Choroid plexus epithelial cell (primary cell): ENCODE data around the gene ACTBL2.

Experiments
- DNase-seq: peaks from one replicate; pipeline ENCODE4 v3.0.0-alpha.2; 2010; ENCODE audit warnings: low read depth
- H3K4me3 ChIP-seq: 2 replicates; pipeline ENCODE4 v1.5.1; 2011; ENCODE audit warnings: low read depth, mild to moderate bottlenecking, control low read depth, low read length, moderate library complexity
- TF ChIP-seq, protein P1 (sequence below): conservative IDR thresholded peaks from 2 replicates; pipeline ENCODE4 v1.5.1; 2011; ENCODE audit warnings: low read depth, mild to moderate bottlenecking, control low read depth, inconsistent platforms, low read length, moderate library complexity

The ACTBL2 gene

DNA sequence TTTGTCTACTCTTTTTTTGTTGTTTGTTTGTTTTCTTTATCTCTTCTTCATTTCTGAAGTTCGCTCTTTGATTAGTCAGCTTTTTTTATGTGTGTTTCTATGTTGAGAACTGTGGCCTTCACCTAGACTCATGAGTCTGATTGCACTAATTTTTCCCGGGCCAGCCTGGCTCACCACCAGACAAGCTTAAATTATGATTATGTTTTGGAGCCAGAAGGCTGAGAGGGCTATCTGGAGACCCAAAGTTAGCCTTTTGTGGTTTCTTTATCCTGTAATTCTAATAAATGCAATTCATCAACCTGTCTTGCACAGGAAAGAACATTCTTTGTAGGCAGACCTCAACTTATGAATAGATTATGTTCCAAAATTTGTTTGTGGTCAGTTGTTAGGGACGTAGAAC lies 20.8 kb upstream of the ACTBL2 start:
- H3K4me3 ChIP-seq, result no peak overlapping the region
- TF ChIP-seq, protein P1, sequence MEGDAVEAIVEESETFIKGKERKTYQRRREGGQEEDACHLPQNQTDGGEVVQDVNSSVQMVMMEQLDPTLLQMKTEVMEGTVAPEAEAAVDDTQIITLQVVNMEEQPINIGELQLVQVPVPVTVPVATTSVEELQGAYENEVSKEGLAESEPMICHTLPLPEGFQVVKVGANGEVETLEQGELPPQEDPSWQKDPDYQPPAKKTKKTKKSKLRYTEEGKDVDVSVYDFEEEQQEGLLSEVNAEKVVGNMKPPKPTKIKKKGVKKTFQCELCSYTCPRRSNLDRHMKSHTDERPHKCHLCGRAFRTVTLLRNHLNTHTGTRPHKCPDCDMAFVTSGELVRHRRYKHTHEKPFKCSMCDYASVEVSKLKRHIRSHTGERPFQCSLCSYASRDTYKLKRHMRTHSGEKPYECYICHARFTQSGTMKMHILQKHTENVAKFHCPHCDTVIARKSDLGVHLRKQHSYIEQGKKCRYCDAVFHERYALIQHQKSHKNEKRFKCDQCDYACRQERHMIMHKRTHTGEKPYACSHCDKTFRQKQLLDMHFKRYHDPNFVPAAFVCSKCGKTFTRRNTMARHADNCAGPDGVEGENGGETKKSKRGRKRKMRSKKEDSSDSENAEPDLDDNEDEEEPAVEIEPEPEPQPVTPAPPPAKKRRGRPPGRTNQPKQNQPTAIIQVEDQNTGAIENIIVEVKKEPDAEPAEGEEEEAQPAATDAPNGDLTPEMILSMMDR, result no peak
- no peak for DNase-seq

DNA sequence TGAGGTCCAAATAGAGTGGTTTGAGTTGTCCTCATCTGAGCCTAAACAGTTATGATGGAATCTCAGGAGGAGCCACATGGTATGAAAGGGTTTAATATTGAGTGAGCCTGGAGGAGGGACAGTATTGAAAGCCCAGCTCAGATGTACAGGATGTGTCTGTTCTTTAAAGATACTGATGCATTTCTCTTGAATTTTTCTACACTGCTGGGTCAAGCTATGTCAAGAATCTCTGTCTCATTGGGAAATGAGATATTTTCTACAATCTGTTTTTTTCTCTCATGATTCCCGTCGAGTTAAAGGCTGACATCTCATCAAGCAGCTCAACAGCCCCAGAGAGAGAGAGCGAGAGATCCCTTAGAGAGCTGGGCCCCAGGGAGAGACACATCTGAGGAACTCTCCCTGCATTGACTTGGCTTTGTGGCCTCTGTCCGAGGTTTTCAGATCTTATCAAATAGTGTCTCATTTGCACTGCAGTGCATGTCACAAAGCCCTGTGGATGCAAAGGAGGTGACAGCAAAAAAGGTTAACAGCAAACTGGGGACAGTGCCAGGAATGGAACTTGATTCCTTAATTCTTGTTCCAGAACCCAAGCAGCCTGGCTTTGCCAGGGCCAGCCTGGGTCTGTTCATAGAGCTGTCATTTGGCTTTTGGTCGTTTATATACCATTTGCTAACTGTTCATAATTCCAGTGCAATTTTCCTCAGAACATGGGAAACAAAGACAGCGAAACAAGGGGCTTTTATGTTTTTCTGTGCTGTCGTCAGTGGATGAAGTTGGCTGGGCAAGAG lies 19.0 kb upstream of the ACTBL2 start:
- no peak overlapping the region for H3K4me3 ChIP-seq
- TF ChIP-seq, protein P1, result no peak
- DNase-seq, result peak; percentile 75

DNA sequence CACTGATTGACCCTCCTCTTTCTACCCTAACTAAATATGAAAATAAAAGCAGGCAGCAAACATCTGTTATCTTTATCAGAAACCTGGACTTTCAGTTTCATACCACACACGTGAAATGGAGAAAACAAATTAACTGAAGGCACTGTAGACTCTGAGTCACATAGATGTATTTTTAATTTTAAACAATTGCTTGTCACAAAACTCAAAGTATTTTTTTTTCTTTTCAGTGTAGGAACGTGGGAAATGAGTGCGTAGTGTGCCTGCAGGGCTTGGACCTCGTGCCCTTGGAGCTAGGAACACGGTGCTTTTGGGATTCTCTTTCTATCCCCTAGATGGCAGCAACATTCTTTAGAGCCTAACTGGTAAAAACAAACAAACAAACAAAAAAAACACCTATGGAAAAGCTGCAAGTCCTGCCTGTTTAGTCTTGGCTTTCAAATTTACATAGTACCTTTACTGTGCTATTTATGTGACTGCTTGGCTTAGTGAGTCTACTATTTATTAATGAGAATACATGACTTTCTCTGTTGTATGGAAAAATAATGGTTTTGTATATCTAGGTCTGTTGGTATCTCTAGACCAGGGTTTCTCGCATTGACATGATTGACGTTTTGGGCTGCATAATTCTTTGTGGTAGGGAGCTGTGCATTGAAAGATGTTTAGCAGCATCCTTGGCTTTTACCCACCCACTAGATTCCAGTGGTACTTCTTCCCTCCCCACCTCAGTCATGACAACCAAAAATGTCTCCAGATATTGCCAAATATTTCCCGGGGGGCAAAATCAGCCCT lies 16.8 kb upstream of the ACTBL2 start:
- DNase-seq, result peak; percentile 87
- no peak overlapping the region for H3K4me3 ChIP-seq
- TF ChIP-seq, protein P1, result peak; percentile 85

DNA sequence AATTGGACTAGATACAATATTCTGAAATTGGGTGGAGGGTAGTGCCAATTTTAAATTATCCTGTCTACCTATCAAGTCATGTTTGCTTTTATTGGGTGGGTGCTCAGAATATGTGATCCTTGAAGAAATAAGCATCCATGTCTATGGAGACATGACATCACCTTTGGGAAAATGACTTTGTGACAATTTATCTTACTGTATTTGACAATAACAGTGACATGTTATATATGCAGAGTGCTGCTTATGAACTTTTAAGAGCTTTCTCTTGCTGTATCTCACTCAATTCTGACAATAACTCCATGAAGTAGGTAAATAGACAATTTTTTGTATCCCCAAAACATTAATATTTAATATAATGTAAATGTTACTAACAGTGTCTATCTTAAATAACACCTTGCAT lies 15.1 kb upstream of the ACTBL2 start:
- no peak overlapping the region for H3K4me3 ChIP-seq
- TF ChIP-seq, protein P1, result no peak
- DNase-seq, result no peak

DNA sequence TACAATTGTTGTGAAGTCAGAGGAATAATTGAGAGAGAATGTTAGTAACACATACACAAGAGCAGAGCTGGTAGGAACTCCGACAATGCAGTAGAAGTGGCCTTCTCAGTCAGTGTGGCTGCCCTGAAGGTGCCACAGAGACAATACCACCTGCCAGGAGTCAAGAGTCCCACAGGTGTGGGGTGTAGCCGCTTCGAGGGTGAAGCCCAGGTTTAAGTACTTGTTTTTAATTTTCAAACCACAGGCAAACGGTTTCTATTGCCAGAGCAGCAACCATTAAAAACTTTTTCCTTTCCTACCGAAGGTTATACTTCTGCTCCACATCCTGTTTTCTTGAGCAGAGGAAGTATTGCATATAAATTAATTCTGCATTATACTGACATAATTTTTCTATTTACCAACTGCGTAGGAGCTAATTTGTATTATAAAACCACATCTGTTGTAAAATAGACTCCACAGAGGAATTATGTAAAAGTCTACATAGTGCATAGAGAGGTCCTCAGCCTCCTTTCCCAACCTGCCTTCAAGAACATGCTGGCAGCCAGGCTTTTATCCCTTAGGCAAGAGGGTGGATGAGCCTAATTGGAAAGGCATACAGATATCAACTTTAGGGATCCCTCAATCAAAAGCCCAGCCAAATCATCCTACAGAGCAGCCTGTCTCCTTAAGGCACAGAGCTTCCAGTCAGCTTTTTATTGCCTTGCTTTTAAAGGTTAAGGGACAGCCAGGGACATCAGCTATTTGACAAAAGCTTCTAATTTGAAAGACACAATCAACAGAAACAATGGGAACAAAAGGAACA lies 12.9 kb upstream of the ACTBL2 start:
- H3K4me3 ChIP-seq, result no peak overlapping the region
- DNase-seq, result no peak
- TF ChIP-seq, protein P1, result no peak

DNA sequence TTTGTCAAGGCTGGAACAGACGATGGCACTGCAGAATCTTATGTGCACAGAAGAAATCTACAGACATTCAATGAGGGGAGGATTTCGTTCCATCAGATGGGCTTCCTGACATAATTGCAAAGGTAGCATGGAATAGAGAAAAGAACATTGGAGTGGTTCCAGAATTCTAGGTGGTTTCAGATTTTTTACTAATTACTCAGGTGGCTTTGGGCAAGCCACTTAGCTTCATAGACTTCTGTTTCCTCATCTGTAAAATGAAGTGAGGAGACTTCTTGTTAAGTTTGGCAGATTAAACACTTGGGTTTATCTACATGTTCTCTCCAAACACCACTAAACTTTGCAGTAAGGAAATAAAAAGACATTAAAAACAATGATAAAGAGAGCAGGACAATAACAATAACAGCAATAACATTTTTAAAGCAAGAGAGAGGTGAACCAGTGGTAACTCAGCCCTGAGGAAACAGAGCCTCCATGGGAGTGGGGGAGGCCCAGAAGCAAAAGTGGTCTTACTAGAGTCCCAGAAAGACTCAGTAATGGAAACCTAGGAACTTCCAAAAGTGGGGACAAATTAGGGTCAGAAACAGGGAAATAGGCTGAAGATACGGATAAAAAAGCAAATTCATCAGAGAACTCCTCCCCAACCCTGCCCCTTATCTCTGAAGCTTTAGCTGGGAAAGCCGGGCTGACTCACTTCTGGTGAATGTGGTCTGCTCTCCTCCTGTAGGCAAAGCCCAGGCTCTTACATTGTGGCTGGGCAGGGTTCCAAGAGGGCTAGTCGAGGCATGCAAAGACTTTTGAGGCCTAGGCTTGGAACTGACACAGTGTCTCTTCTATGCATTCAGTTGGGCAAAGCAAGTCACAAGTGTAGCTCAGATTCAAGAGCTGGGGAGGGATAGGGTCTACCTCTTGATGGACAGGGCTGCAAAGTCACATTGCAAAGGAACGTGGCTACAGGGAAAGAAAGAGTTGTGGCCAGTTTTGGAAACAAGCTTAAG lies 11.8 kb upstream of the ACTBL2 start:
- H3K4me3 ChIP-seq, result no peak overlapping the region
- DNase-seq, result peak; percentile 99
- TF ChIP-seq, protein P1, result peak; percentile 39
